VCaP (cell line): Measurements from ENCODE around the gene AGR3.

Experiments used
- H3K27ac ChIP-seq: fragments of 450-650 bp; 2 replicates; pipeline ENCODE4 v1.5.1; 2017
- TF ChIP-seq, protein P1 (sequence below): fragments of 450-650 bp; conservative IDR thresholded peaks from 2 replicates; pipeline ENCODE4 v1.5.1; 2017; ENCODE audit warnings: mild to moderate bottlenecking, moderate library complexity

The AGR3 gene

DNA sequence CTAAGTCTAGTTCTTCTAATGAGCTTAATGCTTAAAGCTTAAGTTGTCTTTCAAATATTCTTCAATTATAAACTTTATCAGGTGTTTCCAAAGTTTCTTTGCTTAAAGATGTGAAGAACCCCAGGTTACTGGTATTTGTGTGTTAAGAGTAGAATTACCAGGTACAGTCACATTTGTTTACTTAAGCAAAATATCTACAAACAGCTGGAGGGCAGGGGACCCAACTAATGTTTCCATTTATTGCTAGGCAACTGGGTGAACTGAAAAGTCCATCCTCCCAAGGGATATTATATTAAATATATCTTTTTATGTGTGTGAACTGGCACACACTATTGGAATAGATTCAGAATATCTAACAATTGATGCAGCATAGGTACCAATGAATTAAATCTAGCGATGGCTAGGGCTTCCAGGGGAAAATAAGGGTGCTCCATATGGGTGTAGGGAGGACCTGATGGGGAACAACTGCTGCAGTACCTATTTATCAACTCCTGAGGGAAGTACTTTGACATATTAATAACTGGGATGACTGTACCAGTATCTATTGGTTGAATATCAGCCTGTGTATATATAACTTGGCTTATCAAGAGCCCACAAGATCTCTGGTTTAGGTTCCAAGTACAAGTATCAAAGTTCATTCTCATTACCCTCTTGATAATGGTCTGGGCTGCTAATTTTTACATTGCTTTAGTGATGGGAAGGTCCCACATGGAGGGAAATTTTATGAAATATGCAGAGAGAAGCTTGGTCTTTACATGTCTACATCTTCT, 10.3 kb upstream of the AGR3 start:
- H3K27ac ChIP-seq = peak overlapping the region; percentile 33; the same call in 1 of the 2 replicates
- TF ChIP-seq, protein P1, sequence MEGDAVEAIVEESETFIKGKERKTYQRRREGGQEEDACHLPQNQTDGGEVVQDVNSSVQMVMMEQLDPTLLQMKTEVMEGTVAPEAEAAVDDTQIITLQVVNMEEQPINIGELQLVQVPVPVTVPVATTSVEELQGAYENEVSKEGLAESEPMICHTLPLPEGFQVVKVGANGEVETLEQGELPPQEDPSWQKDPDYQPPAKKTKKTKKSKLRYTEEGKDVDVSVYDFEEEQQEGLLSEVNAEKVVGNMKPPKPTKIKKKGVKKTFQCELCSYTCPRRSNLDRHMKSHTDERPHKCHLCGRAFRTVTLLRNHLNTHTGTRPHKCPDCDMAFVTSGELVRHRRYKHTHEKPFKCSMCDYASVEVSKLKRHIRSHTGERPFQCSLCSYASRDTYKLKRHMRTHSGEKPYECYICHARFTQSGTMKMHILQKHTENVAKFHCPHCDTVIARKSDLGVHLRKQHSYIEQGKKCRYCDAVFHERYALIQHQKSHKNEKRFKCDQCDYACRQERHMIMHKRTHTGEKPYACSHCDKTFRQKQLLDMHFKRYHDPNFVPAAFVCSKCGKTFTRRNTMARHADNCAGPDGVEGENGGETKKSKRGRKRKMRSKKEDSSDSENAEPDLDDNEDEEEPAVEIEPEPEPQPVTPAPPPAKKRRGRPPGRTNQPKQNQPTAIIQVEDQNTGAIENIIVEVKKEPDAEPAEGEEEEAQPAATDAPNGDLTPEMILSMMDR = no peak

DNA sequence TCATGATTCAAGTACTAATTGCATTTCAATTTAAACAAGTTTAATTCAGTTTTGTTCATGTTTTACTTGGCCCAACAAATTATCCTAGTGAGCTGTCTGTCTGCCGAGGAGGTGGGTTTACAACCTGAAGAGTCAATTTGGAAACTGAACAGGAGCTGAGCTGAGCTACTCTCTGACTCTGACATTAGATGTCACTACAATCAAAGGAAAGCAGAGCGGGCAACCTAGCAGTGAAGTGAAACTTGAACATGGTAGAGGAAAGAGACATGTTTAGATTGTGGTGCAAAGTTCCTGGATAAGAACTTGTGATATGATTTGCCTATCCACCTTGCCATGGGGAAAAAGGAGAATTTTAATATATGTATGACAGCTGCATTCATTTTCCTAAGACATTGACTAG, 9.6 kb upstream of the AGR3 start:
- TF ChIP-seq, protein P1 = peak; percentile 75
- H3K27ac ChIP-seq = peak overlapping the region; percentile 33; the same call in 1 of the 2 replicates

DNA sequence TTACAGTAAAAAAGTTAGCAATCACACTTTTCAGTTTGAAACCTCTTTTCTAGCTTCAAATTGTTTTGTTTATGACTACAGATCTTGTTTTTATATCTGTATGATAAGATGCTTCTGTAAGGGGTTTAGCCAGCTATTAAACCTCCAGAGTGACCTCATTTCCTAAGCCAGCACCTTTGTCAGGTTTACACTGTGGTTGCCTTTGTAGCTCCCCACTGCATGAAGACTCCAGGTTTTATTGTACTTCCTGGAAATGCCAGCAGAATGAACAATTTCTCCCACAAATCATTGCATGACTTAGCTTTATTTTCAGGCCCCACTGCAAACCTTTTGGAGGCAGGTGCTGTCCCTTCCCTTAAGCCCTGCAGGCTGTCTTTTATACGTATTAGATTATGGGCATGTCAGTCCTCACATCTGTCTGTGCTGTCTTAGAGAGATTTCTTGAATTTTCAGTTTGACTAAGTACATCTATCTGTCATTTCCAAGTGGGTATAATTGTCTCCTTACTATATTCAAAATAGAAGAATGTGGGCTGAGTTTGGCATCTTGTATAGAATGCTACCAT, 8.2 kb upstream of the AGR3 start:
- TF ChIP-seq, protein P1 = no peak
- no peak overlapping the region for H3K27ac ChIP-seq

DNA sequence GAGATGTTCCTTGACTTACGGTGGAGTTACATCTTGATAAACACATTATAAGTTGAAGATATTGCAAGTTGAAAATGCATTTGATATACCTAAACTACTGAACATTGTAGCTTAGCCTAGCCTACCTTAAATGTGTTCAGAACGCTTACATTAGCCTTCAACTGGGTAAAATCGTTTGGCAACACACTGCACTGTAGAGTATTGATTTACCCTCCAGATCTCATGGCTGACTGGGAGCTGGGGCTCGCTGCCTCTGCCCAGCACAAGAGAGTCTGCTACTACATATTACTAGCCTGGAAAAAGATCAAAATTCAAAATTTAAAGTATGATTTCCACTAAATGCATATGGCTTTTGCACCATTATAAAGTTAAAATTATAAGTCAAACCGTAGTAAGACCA, 7.5 kb upstream of the AGR3 start:
- TF ChIP-seq, protein P1 = no peak
- no peak overlapping the region for H3K27ac ChIP-seq

DNA sequence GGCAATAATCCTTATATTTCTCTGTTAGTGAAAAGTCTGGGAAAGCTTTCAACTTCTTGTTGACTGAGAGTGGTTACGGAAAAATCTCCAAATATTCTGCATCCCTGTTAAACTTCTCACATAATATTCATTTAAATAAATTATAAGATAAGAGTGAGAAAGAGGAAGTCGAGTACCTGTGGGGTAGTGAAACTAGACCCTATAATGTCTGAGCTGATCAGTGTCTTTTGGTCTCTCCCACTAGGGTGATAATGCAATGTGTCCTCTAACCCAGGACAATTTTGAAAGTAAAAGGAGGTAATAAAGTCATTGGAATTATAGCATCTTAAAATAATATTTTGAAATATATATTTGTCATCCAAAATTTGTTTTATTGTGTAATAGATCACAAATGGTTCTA, 2.1 kb upstream of the AGR3 start:
- TF ChIP-seq, protein P1 = no peak
- H3K27ac ChIP-seq = no peak overlapping the region

DNA sequence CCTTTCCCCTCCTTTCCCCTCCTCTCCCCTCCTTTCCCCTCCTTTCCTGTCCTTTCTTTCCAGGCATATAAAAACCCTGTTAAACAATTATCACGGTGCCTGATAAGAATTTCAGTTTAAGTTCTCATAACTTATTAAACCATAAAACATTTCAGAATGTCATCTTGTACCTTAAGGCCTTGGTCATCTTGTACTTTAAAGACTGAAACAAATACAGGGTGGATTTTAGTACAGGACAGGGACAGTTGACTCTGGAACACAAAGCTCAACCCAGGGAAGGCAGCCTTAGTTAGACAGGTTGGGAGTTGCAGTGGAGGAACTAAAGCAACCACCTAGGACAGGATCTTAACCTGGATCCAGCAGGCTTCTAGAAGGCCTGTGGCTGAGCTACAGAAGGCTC, 1.2 kb downstream of the AGR3 start:
- TF ChIP-seq, protein P1 = no peak
- peak overlapping the region; percentile 73 for H3K27ac ChIP-seq

DNA sequence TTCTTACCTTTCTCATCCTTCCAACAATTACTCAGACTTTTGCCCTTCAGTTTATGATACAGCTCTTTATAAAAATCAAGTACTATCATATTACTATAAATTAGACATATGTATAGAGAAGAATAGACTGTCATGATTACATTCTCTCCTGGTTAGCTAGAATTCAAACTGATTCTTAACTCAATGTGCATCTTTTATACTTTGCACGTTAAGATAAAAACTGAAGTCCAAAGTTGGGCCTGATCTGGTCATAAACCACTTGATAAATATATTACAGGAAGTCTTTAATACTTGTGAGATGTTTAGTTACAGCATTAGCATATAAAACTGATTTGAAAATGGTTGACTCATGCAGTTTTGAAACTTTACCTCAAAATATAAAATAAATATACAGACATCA, 2.6 kb downstream of the AGR3 start:
- peak overlapping the region; percentile 73 for H3K27ac ChIP-seq
- TF ChIP-seq, protein P1 = no peak
